K562 (cell line): ENCODE results near the gene FOXN1. TPM values are rescaled to one million over a fixed set of nuclear protein-coding genes. Genes with fewer than 3 reads are reported as not detected.

Experiments used
- BRF1 ChIP-seq: IDR thresholded peaks from 3 replicates; pipeline ENCODE4 v1.6.1; 2011; ENCODE audit warnings: borderline replicate concordance, mild to moderate bottlenecking; ENCODE audit not compliant: insufficient read length; ENCODE audit errors: extremely low read depth
- EP300 ChIP-seq: IDR thresholded peaks from 2 replicates; pipeline ENCODE4 v1.6.1; 2012; ENCODE audit warnings: low read length, improper control_type of control experiment
- HBP1 ChIP-seq: fragments of 450-650 bp; formaldehyde crosslinking; IDR thresholded peaks from 2 replicates; pipeline ENCODE4 v1.4.0; 2022; ENCODE audit warnings: missing genetic modification characterization
- NKRF ChIP-seq: fragments of 450-650 bp; IDR thresholded peaks from 2 replicates; pipeline ENCODE4 v1.6.1; 2016; ENCODE audit warnings: borderline replicate concordance
- VEZF1 ChIP-seq: fragments of 200-800 bp; sonication (Bioruptor generic); IDR thresholded peaks from 2 replicates; pipeline ENCODE4 v1.6.1; 2017; ENCODE audit warnings: missing genetic modification characterization, missing compliant biosample characterization
- polyA plus RNA-seq, 8 experiments: library from polyadenylated mRNA; depleted of rRNA in 4 of 8; stranded (reverse) in 5 of 8; unstranded in 3 of 8; fragments of >200 nt; fragmentation: Nextera tagmentation in 2 of 8; fragmentation: Illumina TruSeq in 1 of 8; extraction: Ambion mirVana in 2 of 8; extraction: Trizol in 1 of 8; gene quantifications; 2 replicates each; pipeline versions ENCODE4 v1.2.1 to v1.2.3, GENCODE V29; 2011 to 2014; ENCODE audit warnings: inconsistent platforms in 1 of 8, missing spikeins in 1 of 8
- total RNA-seq, 7 experiments: library from RNA; depleted of rRNA in 6 of 7; stranded (reverse); fragments of >200 nt in 6 of 7; fragmentation: Illumina TruSeq in 2 of 7; extraction: Trizol in 2 of 7; gene quantifications; 2 replicates each; pipeline versions ENCODE4 v1.2.1 to v1.2.3, GENCODE V29; 2011 to 2021; ENCODE audit warnings: low replicate concordance in 1 of 7
- TF ChIP-seq, protein P1 (sequence below): fragments of 450-650 bp; IDR thresholded peaks from 2 replicates; pipeline ENCODE4 v1.6.1; 2016; ENCODE audit warnings: antibody characterized with exemption
- TF ChIP-seq, protein P2 (sequence below): fragments of 450-650 bp; IDR thresholded peaks from 2 replicates; pipeline ENCODE4 v1.6.1; 2016; ENCODE audit warnings: mild to moderate bottlenecking, moderate library complexity

The FOXN1 gene
- total and polyA plus RNA-seq, 9 of the 15 experiments (the other 6 are each of a cell fraction or from before 2014, with no cell fraction given), result not detected

DNA sequence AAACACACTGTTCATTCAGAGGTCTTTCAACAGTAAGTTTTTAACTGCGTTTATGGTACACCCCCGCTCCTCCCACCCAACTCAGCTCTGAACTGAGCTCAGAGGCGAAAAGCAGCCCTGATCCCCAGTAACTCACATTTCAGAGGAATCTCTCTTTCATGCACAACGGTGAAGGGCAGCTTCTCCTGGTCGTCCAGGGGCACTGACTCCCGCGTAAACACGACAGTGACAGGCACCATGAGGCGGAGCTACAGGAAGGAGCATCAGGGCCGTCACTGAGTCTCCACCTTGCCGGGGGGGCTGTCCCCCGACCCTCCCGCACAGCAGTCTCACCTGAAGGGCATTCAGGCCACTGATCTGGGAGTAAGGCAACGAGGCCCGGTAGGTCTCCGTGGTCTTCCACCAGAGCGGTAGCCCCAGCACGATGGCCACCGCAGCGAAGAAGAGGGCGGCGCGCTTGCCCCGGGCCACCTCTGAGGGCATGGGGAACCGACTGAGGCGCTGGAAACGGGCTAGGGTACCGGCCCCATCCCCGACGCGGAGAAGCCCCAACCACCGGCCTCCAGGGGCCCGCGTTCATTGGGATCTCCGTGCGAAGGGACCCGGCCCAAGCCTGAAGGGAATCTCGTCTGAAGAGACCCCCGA lies 64.7 kb downstream of the FOXN1 start (continued):
- TF ChIP-seq HBP1 (CRISPR knock-in tag), result no peak
- TF ChIP-seq BRF1, result no peak
- no peak for TF ChIP-seq EP300
- TF ChIP-seq, protein P1, sequence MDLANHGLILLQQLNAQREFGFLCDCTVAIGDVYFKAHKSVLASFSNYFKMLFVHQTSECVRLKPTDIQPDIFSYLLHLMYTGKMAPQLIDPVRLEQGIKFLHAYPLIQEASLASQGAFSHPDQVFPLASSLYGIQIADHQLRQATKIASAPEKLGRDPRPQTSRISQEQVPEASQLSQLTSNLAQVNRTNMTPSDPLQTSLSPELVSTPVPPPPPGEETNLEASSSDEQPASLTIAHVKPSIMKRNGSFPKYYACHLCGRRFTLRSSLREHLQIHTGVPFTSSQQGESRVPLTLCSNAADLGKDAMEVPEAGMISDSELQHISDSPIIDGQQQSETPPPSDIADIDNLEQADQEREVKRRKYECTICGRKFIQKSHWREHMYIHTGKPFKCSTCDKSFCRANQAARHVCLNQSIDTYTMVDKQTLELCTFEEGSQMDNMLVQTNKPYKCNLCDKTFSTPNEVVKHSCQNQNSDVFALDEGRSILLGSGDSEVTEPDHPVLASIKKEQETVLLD, result no peak
- 0 out of 2 replicates have a peak, but pooled peaks have one; percentile 26 for TF ChIP-seq NKRF
- peak; percentile 73 for TF ChIP-seq VEZF1
- TF ChIP-seq, protein P2, sequence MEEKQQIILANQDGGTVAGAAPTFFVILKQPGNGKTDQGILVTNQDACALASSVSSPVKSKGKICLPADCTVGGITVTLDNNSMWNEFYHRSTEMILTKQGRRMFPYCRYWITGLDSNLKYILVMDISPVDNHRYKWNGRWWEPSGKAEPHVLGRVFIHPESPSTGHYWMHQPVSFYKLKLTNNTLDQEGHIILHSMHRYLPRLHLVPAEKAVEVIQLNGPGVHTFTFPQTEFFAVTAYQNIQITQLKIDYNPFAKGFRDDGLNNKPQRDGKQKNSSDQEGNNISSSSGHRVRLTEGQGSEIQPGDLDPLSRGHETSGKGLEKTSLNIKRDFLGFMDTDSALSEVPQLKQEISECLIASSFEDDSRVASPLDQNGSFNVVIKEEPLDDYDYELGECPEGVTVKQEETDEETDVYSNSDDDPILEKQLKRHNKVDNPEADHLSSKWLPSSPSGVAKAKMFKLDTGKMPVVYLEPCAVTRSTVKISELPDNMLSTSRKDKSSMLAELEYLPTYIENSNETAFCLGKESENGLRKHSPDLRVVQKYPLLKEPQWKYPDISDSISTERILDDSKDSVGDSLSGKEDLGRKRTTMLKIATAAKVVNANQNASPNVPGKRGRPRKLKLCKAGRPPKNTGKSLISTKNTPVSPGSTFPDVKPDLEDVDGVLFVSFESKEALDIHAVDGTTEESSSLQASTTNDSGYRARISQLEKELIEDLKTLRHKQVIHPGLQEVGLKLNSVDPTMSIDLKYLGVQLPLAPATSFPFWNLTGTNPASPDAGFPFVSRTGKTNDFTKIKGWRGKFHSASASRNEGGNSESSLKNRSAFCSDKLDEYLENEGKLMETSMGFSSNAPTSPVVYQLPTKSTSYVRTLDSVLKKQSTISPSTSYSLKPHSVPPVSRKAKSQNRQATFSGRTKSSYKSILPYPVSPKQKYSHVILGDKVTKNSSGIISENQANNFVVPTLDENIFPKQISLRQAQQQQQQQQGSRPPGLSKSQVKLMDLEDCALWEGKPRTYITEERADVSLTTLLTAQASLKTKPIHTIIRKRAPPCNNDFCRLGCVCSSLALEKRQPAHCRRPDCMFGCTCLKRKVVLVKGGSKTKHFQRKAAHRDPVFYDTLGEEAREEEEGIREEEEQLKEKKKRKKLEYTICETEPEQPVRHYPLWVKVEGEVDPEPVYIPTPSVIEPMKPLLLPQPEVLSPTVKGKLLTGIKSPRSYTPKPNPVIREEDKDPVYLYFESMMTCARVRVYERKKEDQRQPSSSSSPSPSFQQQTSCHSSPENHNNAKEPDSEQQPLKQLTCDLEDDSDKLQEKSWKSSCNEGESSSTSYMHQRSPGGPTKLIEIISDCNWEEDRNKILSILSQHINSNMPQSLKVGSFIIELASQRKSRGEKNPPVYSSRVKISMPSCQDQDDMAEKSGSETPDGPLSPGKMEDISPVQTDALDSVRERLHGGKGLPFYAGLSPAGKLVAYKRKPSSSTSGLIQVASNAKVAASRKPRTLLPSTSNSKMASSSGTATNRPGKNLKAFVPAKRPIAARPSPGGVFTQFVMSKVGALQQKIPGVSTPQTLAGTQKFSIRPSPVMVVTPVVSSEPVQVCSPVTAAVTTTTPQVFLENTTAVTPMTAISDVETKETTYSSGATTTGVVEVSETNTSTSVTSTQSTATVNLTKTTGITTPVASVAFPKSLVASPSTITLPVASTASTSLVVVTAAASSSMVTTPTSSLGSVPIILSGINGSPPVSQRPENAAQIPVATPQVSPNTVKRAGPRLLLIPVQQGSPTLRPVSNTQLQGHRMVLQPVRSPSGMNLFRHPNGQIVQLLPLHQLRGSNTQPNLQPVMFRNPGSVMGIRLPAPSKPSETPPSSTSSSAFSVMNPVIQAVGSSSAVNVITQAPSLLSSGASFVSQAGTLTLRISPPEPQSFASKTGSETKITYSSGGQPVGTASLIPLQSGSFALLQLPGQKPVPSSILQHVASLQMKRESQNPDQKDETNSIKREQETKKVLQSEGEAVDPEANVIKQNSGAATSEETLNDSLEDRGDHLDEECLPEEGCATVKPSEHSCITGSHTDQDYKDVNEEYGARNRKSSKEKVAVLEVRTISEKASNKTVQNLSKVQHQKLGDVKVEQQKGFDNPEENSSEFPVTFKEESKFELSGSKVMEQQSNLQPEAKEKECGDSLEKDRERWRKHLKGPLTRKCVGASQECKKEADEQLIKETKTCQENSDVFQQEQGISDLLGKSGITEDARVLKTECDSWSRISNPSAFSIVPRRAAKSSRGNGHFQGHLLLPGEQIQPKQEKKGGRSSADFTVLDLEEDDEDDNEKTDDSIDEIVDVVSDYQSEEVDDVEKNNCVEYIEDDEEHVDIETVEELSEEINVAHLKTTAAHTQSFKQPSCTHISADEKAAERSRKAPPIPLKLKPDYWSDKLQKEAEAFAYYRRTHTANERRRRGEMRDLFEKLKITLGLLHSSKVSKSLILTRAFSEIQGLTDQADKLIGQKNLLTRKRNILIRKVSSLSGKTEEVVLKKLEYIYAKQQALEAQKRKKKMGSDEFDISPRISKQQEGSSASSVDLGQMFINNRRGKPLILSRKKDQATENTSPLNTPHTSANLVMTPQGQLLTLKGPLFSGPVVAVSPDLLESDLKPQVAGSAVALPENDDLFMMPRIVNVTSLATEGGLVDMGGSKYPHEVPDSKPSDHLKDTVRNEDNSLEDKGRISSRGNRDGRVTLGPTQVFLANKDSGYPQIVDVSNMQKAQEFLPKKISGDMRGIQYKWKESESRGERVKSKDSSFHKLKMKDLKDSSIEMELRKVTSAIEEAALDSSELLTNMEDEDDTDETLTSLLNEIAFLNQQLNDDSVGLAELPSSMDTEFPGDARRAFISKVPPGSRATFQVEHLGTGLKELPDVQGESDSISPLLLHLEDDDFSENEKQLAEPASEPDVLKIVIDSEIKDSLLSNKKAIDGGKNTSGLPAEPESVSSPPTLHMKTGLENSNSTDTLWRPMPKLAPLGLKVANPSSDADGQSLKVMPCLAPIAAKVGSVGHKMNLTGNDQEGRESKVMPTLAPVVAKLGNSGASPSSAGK, result no peak
